Chondrocyte (in vitro differentiated cells): ENCODE data around the gene UNC45B. TPM values are rescaled to one million over a fixed set of nuclear protein-coding genes. Genes with fewer than 3 reads are reported as not detected.
"Not testable (repeated sequence)": the region's sequence is repeated elsewhere in the genome, so short reads cannot be mapped to it uniquely, and the experiment has no call there.

Experiments
- DNase-seq: peaks from one replicate; pipeline ENCODE4 v3.0.0; 2021; ENCODE audit warnings: mixed read lengths, low spot score
- H3K27ac Mint-ChIP-seq: one replicate; pipeline ENCODE4 v1.8.0; 2021; ENCODE audit warnings: mild to moderate bottlenecking, moderate library complexity, mixed read lengths; ENCODE audit not compliant: unreplicated experiment
- H3K27me3 Mint-ChIP-seq: 2 replicates; pipeline ENCODE4 v1.8.0; 2021; ENCODE audit warnings: low read depth, mixed read lengths
- H3K36me3 Mint-ChIP-seq: 2 replicates; pipeline ENCODE4 v1.8.0; 2021; ENCODE audit warnings: low read depth, mixed read lengths
- H3K4me1 Mint-ChIP-seq: 2 replicates; pipeline ENCODE4 v1.8.0; 2021; ENCODE audit warnings: low read depth, mild to moderate bottlenecking, mixed read lengths
- H3K4me3 Mint-ChIP-seq: one replicate; pipeline ENCODE4 v1.8.0; 2021; ENCODE audit warnings: mild to moderate bottlenecking, moderate library complexity, mixed read lengths; ENCODE audit not compliant: unreplicated experiment
- H3K9me3 Mint-ChIP-seq: 2 replicates; pipeline ENCODE4 v1.8.0; 2021; ENCODE audit warnings: low read depth, mixed read lengths
- CTCF ChIP-seq: fragments of 200-600 bp; sonication (generic); IDR thresholded peaks from 2 replicates; pipeline ENCODE4 v1.5.0; 2021; ENCODE audit warnings: antibody characterized with exemption, mild to moderate bottlenecking, moderate library complexity
- total RNA-seq: library from RNA; stranded (reverse); gene quantifications from 3 replicates; pipeline ENCODE4 v1.2.1, GENCODE V29; 2021

Gene UNC45B
- total RNA-seq, 1 donor from 2014 or later = not detected

- no peak for DNase-seq
Measured at GRCh38 chr17:35218915-35219314, 71.3 kb downstream of the UNC45B start.

DNA sequence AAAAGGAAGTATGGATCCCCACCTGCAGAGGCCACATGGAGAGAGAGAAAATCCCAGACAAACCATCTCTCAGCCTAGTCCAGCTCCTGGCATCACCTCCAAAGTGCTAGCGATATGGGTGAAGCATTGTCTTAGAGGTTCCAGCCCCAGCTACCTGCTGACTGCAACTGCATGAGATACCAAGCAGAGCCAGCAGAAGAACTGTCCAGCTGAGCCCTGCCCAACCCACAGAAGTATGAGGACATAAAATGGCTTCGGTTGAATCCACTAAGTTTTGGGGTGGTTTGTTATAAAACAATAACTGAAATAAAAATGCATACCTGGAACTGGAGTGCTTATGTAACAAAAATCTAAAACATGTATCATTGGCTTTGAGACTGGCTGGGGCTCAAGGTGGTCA is 74.8 kb downstream of the UNC45B start:
- TF ChIP-seq CTCF = no peak
- Mint-ChIP-seq H3K27ac (no peak overlapping the region), H3K27me3 (peaks cover 20% of the 10 kb centered on the region), H3K4me1 (no peaks in the 10 kb centered on the region), H3K36me3 (no peaks in the 10 kb centered on the region), H3K9me3 (peaks cover 5% of the 10 kb centered on the region), H3K4me3 (no peak overlapping the region)
- DNase-seq = no peak

More at GRCh38 chr17:35218915-35219314, 71.3 kb downstream of the UNC45B start:
- Mint-ChIP-seq H3K9me3 (peaks cover 5% of the 10 kb centered on the region), H3K4me3 (no peak overlapping the region), H3K27ac (no peak overlapping the region), H3K36me3 (no peaks in the 10 kb centered on the region), H3K27me3 (peaks cover 31% of the 10 kb centered on the region), H3K4me1 (no peaks in the 10 kb centered on the region)
- TF ChIP-seq CTCF = no peak

GRCh38 chr17:35224436-35224835 is 76.8 kb downstream of the UNC45B start:
- peaks cover 23% of the 10 kb centered on the region for H3K27me3 Mint-ChIP-seq
- peaks cover 5% of the 10 kb centered on the region for H3K9me3 Mint-ChIP-seq
- no peaks in the 10 kb centered on the region for H3K4me1 Mint-ChIP-seq
- no peak overlapping the region for H3K27ac Mint-ChIP-seq
- DNase-seq = no peak
- no peaks in the 10 kb centered on the region for H3K36me3 Mint-ChIP-seq
- no peak for TF ChIP-seq CTCF
- no peak overlapping the region for H3K4me3 Mint-ChIP-seq

GRCh38 chr17:35227546-35227945 is 79.9 kb downstream of the UNC45B start:
- Mint-ChIP-seq H3K27me3 (peaks cover 28% of the 10 kb centered on the region), H3K36me3 (no peaks in the 10 kb centered on the region), H3K27ac (no peak overlapping the region), H3K4me1 (no peaks in the 10 kb centered on the region), H3K4me3 (no peak overlapping the region), H3K9me3 (peaks cover 16% of the 10 kb centered on the region)
- DNase-seq = no peak
- TF ChIP-seq CTCF = no peak

DNA sequence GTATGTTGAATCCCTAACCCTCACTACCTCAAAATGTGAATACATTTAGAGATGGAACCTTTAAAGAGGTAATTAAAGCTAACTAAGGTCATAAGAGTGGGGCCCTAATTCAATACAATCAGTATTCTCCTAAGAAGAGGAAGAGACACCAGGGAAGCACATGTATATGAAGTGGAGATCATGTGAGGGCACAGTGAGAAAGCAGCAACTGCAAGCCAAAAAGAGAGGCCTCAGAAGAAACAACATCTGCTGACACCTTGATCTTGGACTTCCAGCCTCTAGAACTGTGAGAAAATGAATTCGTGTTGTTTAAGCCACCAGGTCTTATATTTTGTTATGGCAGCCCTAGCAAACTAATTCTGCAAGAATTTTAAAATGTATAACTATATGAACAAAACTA is 82.0 kb downstream of the UNC45B start:
- H3K27ac Mint-ChIP-seq = no peak overlapping the region
- H3K4me1 Mint-ChIP-seq = no peaks in the 10 kb centered on the region
- no peak for TF ChIP-seq CTCF
- no peak overlapping the region for H3K4me3 Mint-ChIP-seq
- DNase-seq = no peak
- H3K9me3 Mint-ChIP-seq = peaks cover 11% of the 10 kb centered on the region
- no peaks in the 10 kb centered on the region for H3K36me3 Mint-ChIP-seq
- peaks cover 25% of the 10 kb centered on the region for H3K27me3 Mint-ChIP-seq

- not testable (repeated sequence) for H3K4me1 Mint-ChIP-seq
- H3K9me3 Mint-ChIP-seq = peaks cover 27% of the 10 kb centered on the region
Measured at GRCh38 chr17:35234315-35234714, 86.7 kb downstream of the UNC45B start.

More at GRCh38 chr17:35234315-35234714, 86.7 kb downstream of the UNC45B start:
- not testable (repeated sequence) for H3K36me3 Mint-ChIP-seq, H3K4me3 Mint-ChIP-seq, DNase-seq, H3K27ac Mint-ChIP-seq
- H3K27me3 Mint-ChIP-seq = peaks cover 19% of the 10 kb centered on the region
